ENCODE data around the gene RGL3.

The RGL3 gene

GRCh38 chr19:11405846-11406643, 13.1 kb downstream of the RGL3 start:
- H3K27me3 ChIP-seq (ENCODE audit: insufficient read depth, low read length) = no peaks in the 10 kb centered on the region
- H3K9ac ChIP-seq (ENCODE audit: low read length) = no peak overlapping the region
- H3K36me3 ChIP-seq (ENCODE audit: insufficient read depth, low read length) = no peaks in the 10 kb centered on the region
- H3K9me3 ChIP-seq (ENCODE audit: low read length) = no peaks in the 10 kb centered on the region
- no peak overlapping the region for H2AFZ ChIP-seq (ENCODE audit: low read length)
- peak; percentile 52 for TF ChIP-seq CTCF (IDR thresholded peaks at IDR 0.05; ENCODE audit: low read length)
- TF ChIP-seq EZH2 (IDR thresholded peaks at IDR 0.05; ENCODE audit: borderline replicate concordance, low read length) = no peak
- no peaks in the 10 kb centered on the region for H3F3A ChIP-seq (ENCODE audit: insufficient read depth, low read length)
- no peaks in the 10 kb centered on the region for H3K9me2 ChIP-seq (ENCODE audit: low read depth, low read length)
- H3K4me1 ChIP-seq (ENCODE audit: insufficient read depth, low read length, severe bottlenecking) = no peaks in the 10 kb centered on the region
- no peaks in the 10 kb centered on the region for H4K20me1 ChIP-seq (ENCODE audit: insufficient read depth, low read length)
- H3K4me2 ChIP-seq (ENCODE audit: low read length) = no peak overlapping the region; the same call in 1 of the 2 replicates
- H3K79me2 ChIP-seq (ENCODE audit: insufficient read depth, low read length) = no peaks in the 10 kb centered on the region
- no peak overlapping the region for H3K27ac ChIP-seq (ENCODE audit: low read depth, low read length, poor library complexity, severe bottlenecking)
- H3K4me3 ChIP-seq (ENCODE audit: low read depth, low read length, poor library complexity, severe bottlenecking) = no peak overlapping the region

GRCh38 chr19:11404588-11405222, 14.4 kb downstream of the RGL3 start:
- no peaks in the 10 kb centered on the region for H3K79me2 ChIP-seq (ENCODE audit: insufficient read depth, low read length)
- H3K4me3 ChIP-seq (ENCODE audit: low read depth, low read length, poor library complexity, severe bottlenecking) = no peak overlapping the region
- no peaks in the 10 kb centered on the region for H4K20me1 ChIP-seq (ENCODE audit: insufficient read depth, low read length)
- H2AFZ ChIP-seq (ENCODE audit: low read length) = no peak overlapping the region
- no peaks in the 10 kb centered on the region for H3K4me1 ChIP-seq (ENCODE audit: insufficient read depth, low read length, severe bottlenecking)
- H3K9me2 ChIP-seq (ENCODE audit: low read depth, low read length) = no peaks in the 10 kb centered on the region
- no peaks in the 10 kb centered on the region for H3K36me3 ChIP-seq (ENCODE audit: insufficient read depth, low read length)
- H3K9me3 ChIP-seq (ENCODE audit: low read length) = no peaks in the 10 kb centered on the region
- no peaks in the 10 kb centered on the region for H3K27me3 ChIP-seq (ENCODE audit: insufficient read depth, low read length)
- no peak overlapping the region for H3K4me2 ChIP-seq (ENCODE audit: low read length)
- H3F3A ChIP-seq (ENCODE audit: insufficient read depth, low read length) = no peaks in the 10 kb centered on the region
- TF ChIP-seq CTCF (IDR thresholded peaks at IDR 0.05; ENCODE audit: low read length) = no peak
- TF ChIP-seq EZH2 (IDR thresholded peaks at IDR 0.05; ENCODE audit: borderline replicate concordance, low read length) = no peak
- H3K27ac ChIP-seq (ENCODE audit: low read depth, low read length, poor library complexity, severe bottlenecking) = no peak overlapping the region
- H3K9ac ChIP-seq (ENCODE audit: low read length) = no peak overlapping the region

- no peak overlapping the region for H3K4me2 ChIP-seq (ENCODE audit: low read length)
- no peaks in the 10 kb centered on the region for H3F3A ChIP-seq (ENCODE audit: insufficient read depth, low read length)
- no peaks in the 10 kb centered on the region for H3K4me1 ChIP-seq (ENCODE audit: insufficient read depth, low read length, severe bottlenecking)
- no peaks in the 10 kb centered on the region for H3K9me3 ChIP-seq (ENCODE audit: low read length)
- no peaks in the 10 kb centered on the region for H3K79me2 ChIP-seq (ENCODE audit: insufficient read depth, low read length)
- H3K27me3 ChIP-seq (ENCODE audit: insufficient read depth, low read length) = peaks cover 4% of the 10 kb centered on the region; the same call in 1 of the 2 replicates
- H4K20me1 ChIP-seq (ENCODE audit: insufficient read depth, low read length) = no peaks in the 10 kb centered on the region
- H3K9ac ChIP-seq (ENCODE audit: low read length) = no peak overlapping the region
- no peaks in the 10 kb centered on the region for H3K9me2 ChIP-seq (ENCODE audit: low read depth, low read length)
- H3K27ac ChIP-seq (ENCODE audit: low read depth, low read length, poor library complexity, severe bottlenecking) = no peak overlapping the region
- no peak overlapping the region for H3K4me3 ChIP-seq (ENCODE audit: low read depth, low read length, poor library complexity, severe bottlenecking)
- no peak for TF ChIP-seq EZH2 (IDR thresholded peaks at IDR 0.05; ENCODE audit: borderline replicate concordance, low read length)
- no peak for TF ChIP-seq CTCF (IDR thresholded peaks at IDR 0.05; ENCODE audit: low read length)
- H2AFZ ChIP-seq (ENCODE audit: low read length) = no peak overlapping the region
- H3K36me3 ChIP-seq (ENCODE audit: insufficient read depth, low read length) = no peaks in the 10 kb centered on the region
Measured at GRCh38 chr19:11401808-11402543, 17.1 kb downstream of the RGL3 start.

All from OCI-LY1 (cell line).